Activated T-cell treated with anti-CD3 and anti-CD28 coated beads, Interleukin-2, amount 50 U/mL, for 72 hours (primary cell): ENCODE results near the gene KLHL35. TPM values are rescaled to one million over a fixed set of nuclear protein-coding genes. Genes with fewer than 3 reads are reported as not detected.

Source experiments
- ATAC-seq, 2 donors: fragments of 150-1000 bp; cut with Tn5 transposase; replicated peaks in 1 of 2; 2 replicates each; pipeline ENCODE4 v1.10.0; 2021; ENCODE audit warnings: moderate library complexity in 2 of 2, mild to moderate bottlenecking in 1 of 2
- DNase-seq, 2 donors: peaks; one replicate each; pipeline ENCODE4 v3.0.0; 2021 to 2022; ENCODE audit warnings: mixed read lengths in 1 of 2
- H3K27ac Mint-ChIP-seq: one replicate; pipeline ENCODE4 v1.8.0; 2022; ENCODE audit warnings: mild to moderate bottlenecking, moderate library complexity, mixed read lengths
- H3K27me3 Mint-ChIP-seq: one replicate; pipeline ENCODE4 v1.8.0; 2022; ENCODE audit warnings: low read depth, mixed read lengths
- H3K36me3 Mint-ChIP-seq, 2 donors: one replicate each; pipeline ENCODE4 v1.8.0; 2022; ENCODE audit warnings: mixed read lengths in 2 of 2, mild to moderate bottlenecking in 1 of 2; ENCODE audit not compliant: insufficient read depth in 2 of 2
- H3K4me1 Mint-ChIP-seq: one replicate; pipeline ENCODE4 v1.8.0; 2022; ENCODE audit warnings: low read depth, mixed read lengths
- H3K4me3 Mint-ChIP-seq, 2 donors: one replicate each; pipeline ENCODE4 v1.8.0; 2022; ENCODE audit warnings: mild to moderate bottlenecking in 2 of 2, mixed read lengths in 2 of 2, moderate library complexity in 2 of 2
- H3K9me3 Mint-ChIP-seq, 2 donors: one replicate each; pipeline ENCODE4 v1.8.0; 2022; ENCODE audit warnings: mixed read lengths in 2 of 2
- total RNA-seq, 2 donors: library from RNA; stranded (reverse); gene quantifications; one replicate each; pipeline ENCODE4 v1.2.3, GENCODE V29; 2022

KLHL35 gene
- total RNA-seq, 2 donors from 2014 or later: 0.93 to 1.2 TPM

DNA sequence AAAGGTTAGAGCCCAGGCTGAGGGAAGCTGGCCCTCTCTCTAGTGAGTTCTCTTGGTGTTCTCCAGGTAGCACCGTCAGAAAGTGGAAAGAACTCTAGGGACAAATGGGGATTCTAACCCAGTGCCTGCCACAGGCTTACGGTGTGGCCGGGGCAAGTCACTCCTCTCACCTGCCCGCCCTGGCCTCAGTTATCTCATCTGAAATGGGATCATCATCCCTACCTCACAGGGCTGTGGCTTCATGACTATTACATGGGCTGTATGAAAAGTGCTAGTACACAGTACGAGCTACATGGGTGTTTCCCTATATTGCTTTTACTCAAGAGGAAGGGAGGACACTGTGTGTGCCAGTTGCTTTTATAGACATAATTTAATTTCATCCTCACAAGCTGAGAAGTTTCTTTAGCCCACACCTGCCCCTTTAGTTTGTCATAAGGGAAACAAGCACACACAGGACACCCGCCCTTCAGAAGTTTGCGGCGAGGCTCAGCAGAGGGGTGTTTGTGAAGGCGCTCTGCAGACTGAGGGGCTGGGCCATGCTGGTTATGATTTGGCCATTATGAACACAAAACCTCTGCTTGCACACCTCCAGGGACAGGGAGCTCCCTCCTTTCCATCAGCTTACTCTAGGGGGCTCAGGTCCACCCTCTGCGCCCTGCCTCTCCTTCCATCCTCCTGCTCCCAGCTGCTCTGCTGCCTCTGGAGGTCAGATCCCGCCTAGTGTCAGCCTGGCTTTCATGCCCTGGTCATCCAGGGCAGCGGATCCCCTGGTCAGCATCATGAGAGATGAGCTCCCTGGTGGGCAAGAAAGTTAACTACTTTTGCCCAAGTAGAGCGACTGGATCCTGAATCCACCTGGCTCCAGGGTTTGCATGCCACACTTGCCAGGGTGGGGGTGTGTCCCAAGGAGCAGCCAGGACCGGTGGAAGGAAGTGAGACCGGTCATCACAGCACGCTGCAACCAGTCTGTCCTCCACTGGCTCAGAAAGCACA, 1.2 kb downstream of the KLHL35 start:
- DNase-seq: no peak
- Mint-ChIP-seq H3K27ac (no peak overlapping the region), H3K9me3 (peaks cover 2% of the 10 kb centered on the region in 2 donors), H3K4me3 (peak overlapping the region in 1 of 2 donors; percentile 90), H3K36me3 (peaks cover 8 to 10% of the 10 kb centered on the region in 2 donors), H3K4me1 (peaks cover 21% of the 10 kb centered on the region), H3K27me3 (peaks cover 50% of the 10 kb centered on the region)
- ATAC-seq: no peak

GRCh38 chr11:75430714-75431532, 2.1 kb downstream of the KLHL35 start:
- peak overlapping the region; percentile 76 to 90 for H3K4me3 Mint-ChIP-seq
- H3K27me3 Mint-ChIP-seq: peaks cover 50% of the 10 kb centered on the region
- H3K4me1 Mint-ChIP-seq: peaks cover 21% of the 10 kb centered on the region
- DNase-seq (no peak), ATAC-seq (peak in 1 of 2 donors; percentile 1)
- peaks cover 2% of the 10 kb centered on the region in 2 donors for H3K9me3 Mint-ChIP-seq
- peaks cover 8 to 10% of the 10 kb centered on the region in 2 donors for H3K36me3 Mint-ChIP-seq
- H3K27ac Mint-ChIP-seq: no peak overlapping the region

- Mint-ChIP-seq H3K4me3 (peak overlapping the region; percentile 89 to 90), H3K27ac (no peak overlapping the region), H3K4me1 (peaks cover 21% of the 10 kb centered on the region), H3K9me3 (peaks cover 2% of the 10 kb centered on the region in 2 donors), H3K36me3 (peaks cover 8 to 10% of the 10 kb centered on the region in 2 donors), H3K27me3 (peaks cover 50% of the 10 kb centered on the region)
- DNase-seq (peak; percentile 67 to 69), ATAC-seq (peak; percentile 72 to 77)
Observed at GRCh38 chr11:75429902-75430713, 2.9 kb downstream of the KLHL35 start.

DNA sequence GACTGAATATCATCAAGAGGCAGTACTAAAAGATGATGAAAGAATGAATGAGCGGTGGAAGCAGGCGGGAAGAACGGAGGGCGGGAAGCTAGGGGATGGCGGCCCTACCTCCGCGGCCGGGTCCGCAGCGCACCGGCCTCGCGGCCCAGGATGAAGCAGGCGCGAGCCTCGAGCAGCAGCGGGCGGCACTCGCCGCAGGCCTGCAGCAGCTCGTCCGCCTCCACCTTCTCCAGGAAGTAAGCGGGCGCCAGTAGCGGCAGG, 3.4 kb downstream of the KLHL35 start:
- Mint-ChIP-seq H3K4me1 (peaks cover 21% of the 10 kb centered on the region), H3K4me3 (peak overlapping the region; percentile 84 to 89), H3K27ac (no peak overlapping the region), H3K27me3 (peaks cover 50% of the 10 kb centered on the region), H3K36me3 (peaks cover 8 to 10% of the 10 kb centered on the region in 2 donors), H3K9me3 (peaks cover 2% of the 10 kb centered on the region in 2 donors)
- DNase-seq (no peak), ATAC-seq (no peak)

DNA sequence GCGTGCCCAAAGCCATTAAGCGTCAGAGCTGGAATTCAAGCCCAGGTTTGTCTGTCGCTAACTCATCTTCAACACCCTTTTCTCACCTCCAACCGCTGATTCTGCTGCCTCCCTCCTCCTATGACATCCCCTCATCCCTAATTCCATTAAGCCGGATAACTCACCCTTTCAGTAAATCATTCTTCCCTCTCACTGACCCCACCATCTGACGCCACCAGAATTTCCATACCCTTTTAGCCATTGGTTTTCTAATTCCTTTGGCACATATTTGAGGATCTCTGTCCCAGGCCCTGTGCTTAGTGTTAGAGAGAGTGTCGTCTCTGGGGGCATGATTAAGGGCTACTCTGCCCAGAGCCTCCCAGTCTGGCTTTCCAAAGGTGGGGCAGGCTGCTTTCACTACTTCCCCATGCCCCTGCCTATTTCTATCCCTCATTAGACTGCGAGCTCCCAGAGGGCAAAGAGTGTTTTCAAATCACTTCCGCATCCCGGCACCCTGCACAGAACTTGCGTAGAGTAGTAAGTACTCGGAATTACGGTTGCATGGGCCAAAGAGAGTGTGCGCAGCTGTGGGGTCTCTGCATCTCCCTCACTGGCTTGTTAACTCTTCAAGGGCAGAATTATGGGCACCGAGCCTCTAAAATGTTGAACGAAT, 3.9 kb downstream of the KLHL35 start:
- peak overlapping the region; percentile 84 to 89 for H3K4me3 Mint-ChIP-seq
- H3K27ac Mint-ChIP-seq: no peak overlapping the region
- H3K36me3 Mint-ChIP-seq: peaks cover 8 to 10% of the 10 kb centered on the region in 2 donors
- H3K27me3 Mint-ChIP-seq: peaks cover 50% of the 10 kb centered on the region
- DNase-seq (no peak), ATAC-seq (no peak)
- peaks cover 21% of the 10 kb centered on the region for H3K4me1 Mint-ChIP-seq
- peaks cover 2% of the 10 kb centered on the region in 2 donors for H3K9me3 Mint-ChIP-seq

- ATAC-seq (peak; percentile 61 to 65), DNase-seq (peak; percentile 73 to 79)
- peaks cover 47% of the 10 kb centered on the region for H3K27me3 Mint-ChIP-seq
- peak overlapping the region; percentile 84 to 89 for H3K4me3 Mint-ChIP-seq
- H3K36me3 Mint-ChIP-seq: peaks cover 8 to 10% of the 10 kb centered on the region in 2 donors
- peaks cover 2% of the 10 kb centered on the region in 2 donors for H3K9me3 Mint-ChIP-seq
- H3K4me1 Mint-ChIP-seq: peaks cover 21% of the 10 kb centered on the region
- no peak overlapping the region for H3K27ac Mint-ChIP-seq
Observed at GRCh38 chr11:75428281-75428724, 4.7 kb downstream of the KLHL35 start.

DNA sequence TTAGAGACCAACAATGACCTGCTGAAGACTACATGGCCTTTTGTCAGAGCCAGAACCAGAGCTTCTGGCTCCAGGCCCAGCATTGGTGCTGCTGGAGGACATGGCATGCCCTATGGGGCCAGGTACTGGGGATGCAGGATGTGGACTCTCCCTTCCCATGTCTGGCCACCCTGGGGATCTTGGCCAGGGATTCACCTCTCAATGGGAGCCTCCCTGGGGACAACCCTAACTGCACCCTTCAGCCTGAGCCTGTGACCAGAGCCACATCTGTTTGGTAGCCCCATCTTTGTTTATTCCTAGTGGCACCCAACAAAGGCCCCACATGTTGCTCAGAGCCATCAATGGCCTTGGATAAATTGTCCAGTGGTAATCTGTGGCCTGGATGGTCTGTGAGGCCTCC, 5.8 kb downstream of the KLHL35 start:
- Mint-ChIP-seq H3K4me1 (peaks cover 21% of the 10 kb centered on the region), H3K4me3 (no peak overlapping the region), H3K36me3 (peaks cover 8 to 10% of the 10 kb centered on the region in 2 donors), H3K27ac (no peak overlapping the region), H3K27me3 (peaks cover 36% of the 10 kb centered on the region), H3K9me3 (peaks cover 2% of the 10 kb centered on the region in 2 donors)
- DNase-seq: no peak
- ATAC-seq: no peak

DNA sequence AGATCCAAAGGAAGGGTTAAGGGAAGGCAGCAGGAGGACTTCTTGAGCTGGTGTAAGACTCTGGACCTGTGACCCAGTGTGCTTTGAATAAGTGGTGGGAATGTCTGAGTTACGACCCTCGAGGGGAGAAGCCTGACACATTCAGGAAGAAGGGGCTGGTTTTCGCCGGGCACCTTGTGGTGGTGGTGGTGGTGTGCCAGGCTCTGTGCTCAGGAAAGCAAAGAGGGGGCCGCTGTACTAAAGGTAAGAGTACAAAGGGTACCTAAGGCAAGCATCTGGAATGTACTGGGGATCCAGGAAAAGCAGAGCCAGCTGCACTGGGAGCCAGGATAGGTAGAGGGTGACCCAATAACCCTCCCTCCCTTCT, 6.3 kb downstream of the KLHL35 start:
- peaks cover 8 to 10% of the 10 kb centered on the region in 2 donors for H3K36me3 Mint-ChIP-seq
- peaks cover 2% of the 10 kb centered on the region in 2 donors for H3K9me3 Mint-ChIP-seq
- ATAC-seq: no peak

DNA sequence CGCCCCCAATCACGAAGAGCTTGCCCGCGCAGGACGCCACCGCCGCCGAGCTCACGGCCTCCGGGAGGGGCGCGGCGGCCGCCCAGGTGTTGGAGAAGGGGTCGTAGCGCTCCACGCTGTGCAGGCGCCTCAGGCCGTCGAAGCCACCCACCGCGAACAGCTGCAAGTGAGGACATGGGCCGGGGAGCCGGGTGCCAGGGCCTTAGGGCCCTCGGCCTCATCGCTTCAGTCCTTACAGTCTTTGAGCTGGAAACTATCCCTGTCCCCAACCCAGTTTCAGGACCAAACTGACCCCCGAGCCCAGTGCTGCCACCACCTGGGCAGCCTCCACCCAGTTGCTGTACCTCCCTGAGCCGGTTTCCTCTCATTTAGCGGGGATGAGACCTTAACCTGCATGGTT, 7.6 kb downstream of the KLHL35 start:
- H3K27me3 Mint-ChIP-seq: peaks cover 18% of the 10 kb centered on the region
- peaks cover 6 to 7% of the 10 kb centered on the region in 2 donors for H3K36me3 Mint-ChIP-seq
- no peak for ATAC-seq
- no peak overlapping the region for H3K4me3 Mint-ChIP-seq
- no peak overlapping the region for H3K27ac Mint-ChIP-seq
- peaks cover 2% of the 10 kb centered on the region in 2 donors for H3K9me3 Mint-ChIP-seq
- no peak for DNase-seq
- peaks cover 16% of the 10 kb centered on the region for H3K4me1 Mint-ChIP-seq

More for the DNA sequence above, 6.3 kb downstream of the KLHL35 start:
- Mint-ChIP-seq H3K4me3 (no peak overlapping the region), H3K4me1 (peaks cover 21% of the 10 kb centered on the region), H3K27ac (no peak overlapping the region), H3K27me3 (peaks cover 31% of the 10 kb centered on the region)
- DNase-seq: no peak

- Mint-ChIP-seq H3K27ac (no peak overlapping the region), H3K4me1 (peaks cover 14% of the 10 kb centered on the region), H3K27me3 (peaks cover 15% of the 10 kb centered on the region), H3K4me3 (no peak overlapping the region), H3K36me3 (peaks cover 5 to 6% of the 10 kb centered on the region in 2 donors), H3K9me3 (peaks cover 1 to 2% of the 10 kb centered on the region in 2 donors)
- DNase-seq (no peak), ATAC-seq (no peak)
Observed at GRCh38 chr11:75424396-75424795, 8.6 kb downstream of the KLHL35 start.

GRCh38 chr11:75423721-75424120, 9.3 kb downstream of the KLHL35 start:
- Mint-ChIP-seq H3K27ac (no peak overlapping the region), H3K4me3 (no peak overlapping the region), H3K36me3 (no peaks in the 10 kb centered on the region), H3K27me3 (peaks cover 9% of the 10 kb centered on the region), H3K9me3 (no peaks in the 10 kb centered on the region), H3K4me1 (peaks cover 7% of the 10 kb centered on the region)
- no peak for DNase-seq
- no peak for ATAC-seq
